SK-N-MC (cell line): ENCODE data around the gene NOP58.
"Not testable (repeated sequence)": the region's sequence is repeated elsewhere in the genome, so short reads cannot be mapped to it uniquely, and the experiment has no call there.

ENCODE experiments used
- DNase-seq: peaks from one replicate; pipeline ENCODE4 v3.0.0-alpha.2; 2011; ENCODE audit warnings: low read depth, low spot score
- H3K27ac ChIP-seq: fragments of 200-600 bp; sonication (generic); 2 replicates; pipeline ENCODE4 v1.5.1; 2016; ENCODE audit warnings: mixed run types
- H3K36me3 ChIP-seq: fragments of 200-600 bp; sonication (generic); 2 replicates; pipeline ENCODE4 v1.6.1; 2017; ENCODE audit warnings: antibody characterized with exemption, low read length, mixed read lengths; ENCODE audit not compliant: insufficient read depth
- H3K4me3 ChIP-seq: fragments of 200-600 bp; sonication (generic); 2 replicates; pipeline ENCODE4 v1.5.1; 2016
- H3K9ac ChIP-seq: fragments of 200-600 bp; sonication (generic); 2 replicates; pipeline ENCODE4 v1.8.0; 2017; ENCODE audit warnings: mixed run types, mixed read lengths; ENCODE audit not compliant: insufficient read length
- H3K9me3 ChIP-seq: fragments of 200-600 bp; sonication (generic); 2 replicates; pipeline ENCODE4 v1.6.1; 2017; ENCODE audit warnings: low read depth, mild to moderate bottlenecking, antibody characterized with exemption, low read length, moderate library complexity, mixed read lengths
- EZH2 ChIP-seq: fragments of 200-600 bp; sonication (generic); IDR thresholded peaks from one replicate; pipeline ENCODE4 v1.6.1; 2017; ENCODE audit warnings: antibody characterized with exemption
- FOXP2 ChIP-seq: optimal IDR thresholded peaks from 2 replicates; pipeline ENCODE3; 2011; ENCODE audit warnings: mild to moderate bottlenecking, moderate library complexity; ENCODE audit not compliant: insufficient read depth; ENCODE audit errors: extremely low read length, control extremely low read depth
- POLR2AphosphoS5 ChIP-seq: IDR thresholded peaks from 2 replicates; pipeline ENCODE4 v1.6.1; 2012; ENCODE audit warnings: mild to moderate bottlenecking, low read depth, low read length, borderline replicate concordance

NOP58 gene

DNA sequence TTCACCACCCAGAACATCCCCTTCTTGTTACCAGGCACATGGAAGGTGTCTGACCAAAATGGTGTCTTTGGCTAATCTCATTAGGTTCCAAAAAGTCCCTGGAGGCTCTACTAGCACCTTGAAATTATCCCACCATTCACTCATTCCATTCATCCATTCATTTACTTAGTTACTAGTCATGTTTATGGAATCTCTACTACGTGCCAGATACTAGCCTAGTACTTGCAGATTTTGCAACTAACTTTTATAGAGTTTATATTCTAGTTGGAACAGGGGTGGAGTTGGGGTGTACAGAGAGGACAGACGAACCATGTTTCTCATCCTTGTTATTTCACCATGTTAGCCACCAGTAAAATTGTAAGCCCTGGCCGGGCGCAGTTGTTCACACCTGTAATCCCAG, 4.0 kb upstream of the NOP58 start:
- peaks cover 2% of the 10 kb centered on the region; the same call in 1 of the 2 replicates for H3K36me3 ChIP-seq
- no peak for DNase-seq
- TF ChIP-seq POLR2AphosphoS5, result no peak
- no peak for TF ChIP-seq FOXP2
- no peak for TF ChIP-seq EZH2
- no peak overlapping the region for H3K27ac ChIP-seq
- H3K9me3 ChIP-seq, result no peaks in the 10 kb centered on the region
- no peak overlapping the region for H3K4me3 ChIP-seq
- no peak overlapping the region for H3K9ac ChIP-seq

DNA sequence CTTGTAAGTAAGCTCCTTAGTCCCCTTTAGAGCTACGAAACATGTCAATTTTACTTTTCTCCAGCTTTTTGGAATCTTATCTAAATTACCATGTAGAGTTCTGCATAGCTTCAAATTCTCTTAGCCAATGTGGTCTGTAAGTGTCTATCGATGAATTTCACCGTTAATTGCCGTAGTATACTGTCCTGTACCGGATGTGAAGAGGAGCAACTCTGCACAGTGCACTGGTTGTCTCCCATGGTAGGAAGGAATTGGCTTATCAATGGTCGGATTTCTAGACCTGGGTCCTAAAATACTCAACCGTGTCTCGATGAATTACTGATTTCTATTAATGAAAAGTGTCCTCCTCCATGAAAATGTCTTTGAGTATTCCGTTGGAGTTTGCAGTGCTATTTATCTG, 1.9 kb downstream of the NOP58 start:
- TF ChIP-seq FOXP2, result no peak
- no peak for TF ChIP-seq POLR2AphosphoS5
- no peak for TF ChIP-seq EZH2
- H3K9me3 ChIP-seq, result no peaks in the 10 kb centered on the region
- H3K27ac ChIP-seq, result no peak overlapping the region
- DNase-seq, result no peak
- peaks cover 18% of the 10 kb centered on the region for H3K36me3 ChIP-seq
- H3K9ac ChIP-seq, result peak overlapping the region; percentile 100
- peak overlapping the region; percentile 93 for H3K4me3 ChIP-seq

DNA sequence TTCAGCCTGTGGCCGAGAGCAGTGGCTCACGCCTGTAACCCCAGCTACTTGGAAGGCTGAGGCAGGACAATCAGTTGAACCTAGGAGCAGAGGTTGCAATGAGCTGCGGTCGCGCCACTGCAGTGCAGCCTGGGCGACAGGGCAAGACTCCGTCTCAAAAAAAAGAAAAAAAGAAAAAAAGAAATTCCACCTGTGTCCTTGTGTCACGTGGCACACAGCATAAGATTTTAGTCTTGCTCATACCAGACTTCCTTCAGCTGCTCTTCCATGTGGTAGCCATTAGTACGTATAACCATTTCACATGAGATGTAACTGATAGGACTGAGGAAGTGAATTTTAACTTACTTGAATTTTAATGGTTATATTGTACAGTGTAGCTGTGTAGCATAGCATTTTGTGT, 4.0 kb downstream of the NOP58 start:
- H3K4me3 ChIP-seq, result peak overlapping the region; percentile 13; the same call in 1 of the 2 replicates
- peaks cover 20% of the 10 kb centered on the region for H3K36me3 ChIP-seq
- no peaks in the 10 kb centered on the region for H3K9me3 ChIP-seq
- TF ChIP-seq EZH2 (no peak), FOXP2 (no peak), POLR2AphosphoS5 (no peak)
- no peak overlapping the region for H3K9ac ChIP-seq
- H3K27ac ChIP-seq, result no peak overlapping the region
- no peak for DNase-seq

DNA sequence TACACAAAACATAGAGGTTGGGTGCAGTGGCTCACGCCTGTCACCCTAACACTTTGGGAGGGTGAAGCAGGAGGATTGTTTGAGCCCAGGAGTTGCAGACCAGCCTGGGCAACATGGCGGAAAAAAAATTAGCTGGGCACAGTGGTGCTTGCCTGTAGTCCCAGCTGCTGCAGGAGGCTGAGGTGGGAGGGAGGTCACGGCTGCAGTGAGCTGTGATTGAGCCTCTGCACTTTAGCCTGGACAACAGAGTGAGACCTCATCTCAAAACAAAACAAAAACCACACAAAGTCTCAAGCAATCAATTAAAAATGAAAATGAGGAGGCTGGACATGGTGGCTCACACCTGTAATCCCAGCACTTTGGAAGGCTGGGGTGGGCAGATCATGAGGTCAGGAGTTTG, 4.9 kb downstream of the NOP58 start:
- DNase-seq, result no peak
- TF ChIP-seq EZH2 (no peak), FOXP2 (no peak), POLR2AphosphoS5 (no peak; the same call in 1 of the 2 replicates)
- no peak overlapping the region for H3K9ac ChIP-seq
- H3K4me3 ChIP-seq, result no peak overlapping the region
- no peaks in the 10 kb centered on the region for H3K9me3 ChIP-seq
- no peak overlapping the region for H3K27ac ChIP-seq
- H3K36me3 ChIP-seq, result peaks cover 29% of the 10 kb centered on the region

DNA sequence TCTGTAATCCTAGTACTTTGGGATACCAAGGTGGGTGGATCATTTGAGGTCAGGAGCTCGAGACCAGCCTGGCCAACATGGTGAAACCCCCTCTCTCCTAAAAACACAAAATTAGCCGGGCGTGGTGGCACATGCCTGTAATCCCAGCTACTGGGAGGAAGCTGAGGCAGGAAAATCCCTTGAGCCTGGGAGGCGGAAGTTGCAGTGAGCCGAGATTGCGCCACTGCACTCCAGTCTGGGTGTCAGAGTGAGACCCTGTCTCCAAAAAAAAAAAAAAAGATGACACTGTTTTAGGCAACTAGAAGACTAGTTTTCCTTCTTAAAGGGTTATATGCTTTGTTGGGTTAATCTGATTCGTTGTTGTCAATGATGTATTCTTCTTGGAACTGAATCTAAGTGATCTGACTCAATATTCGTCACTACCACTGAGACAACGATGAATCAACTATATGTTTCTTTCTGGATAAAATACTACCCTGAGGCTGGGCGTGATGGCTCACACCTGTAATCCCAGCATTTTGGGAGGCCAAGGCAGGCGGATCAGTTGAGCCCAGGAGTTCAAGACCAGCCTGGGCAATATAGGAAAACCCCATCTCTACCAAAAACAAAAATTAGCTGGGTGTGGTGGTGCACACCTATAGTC, 10.6 kb downstream of the NOP58 start:
- H3K27ac ChIP-seq, H3K4me3 ChIP-seq, DNase-seq, H3K9me3 ChIP-seq, H3K9ac ChIP-seq: not testable (repeated sequence)
- H3K36me3 ChIP-seq, result peaks cover 67% of the 10 kb centered on the region

DNA sequence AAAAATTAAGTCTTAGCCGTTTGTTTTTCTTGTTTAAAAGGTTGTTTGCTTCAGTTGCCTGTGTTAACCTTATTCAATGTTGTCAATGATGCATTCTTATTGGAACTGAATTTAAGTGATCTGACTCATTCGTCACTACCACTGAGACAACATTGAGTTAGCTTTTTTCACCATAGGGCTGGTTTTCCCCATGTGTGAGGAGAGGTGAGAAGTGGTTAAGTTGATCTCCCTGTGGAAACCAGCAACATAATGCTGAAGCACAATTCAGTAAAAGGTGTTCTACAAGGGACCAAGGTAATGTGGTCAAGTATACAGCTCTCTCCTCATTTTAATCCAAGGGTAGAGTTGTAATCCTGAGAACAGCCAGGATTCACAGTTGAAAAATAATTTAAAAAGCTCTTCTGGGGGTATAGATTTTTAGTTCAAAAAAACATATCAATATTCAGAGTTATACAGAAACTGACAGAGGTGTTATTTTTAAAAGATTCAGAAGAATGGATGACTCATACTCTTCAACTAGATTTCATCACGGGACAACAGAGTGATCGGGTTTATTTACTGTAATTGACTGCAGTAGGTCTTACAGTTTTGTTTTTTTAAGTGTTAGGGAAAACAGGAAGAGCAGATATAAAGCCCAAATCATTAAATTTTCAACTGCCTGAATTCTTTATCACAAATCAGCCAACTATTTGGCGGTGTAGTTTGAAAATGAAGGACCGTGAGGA, 12.6 kb downstream of the NOP58 start:
- TF ChIP-seq FOXP2, result no peak
- no peak for TF ChIP-seq EZH2
- TF ChIP-seq POLR2AphosphoS5, result no peak
- H3K27ac ChIP-seq, result peak overlapping the region; percentile 50; the same call in 1 of the 2 replicates
- H3K4me3 ChIP-seq, result no peak overlapping the region
- H3K36me3 ChIP-seq, result peaks cover 84% of the 10 kb centered on the region
- DNase-seq, result no peak
- H3K9me3 ChIP-seq, result no peaks in the 10 kb centered on the region
- no peak overlapping the region for H3K9ac ChIP-seq

DNA sequence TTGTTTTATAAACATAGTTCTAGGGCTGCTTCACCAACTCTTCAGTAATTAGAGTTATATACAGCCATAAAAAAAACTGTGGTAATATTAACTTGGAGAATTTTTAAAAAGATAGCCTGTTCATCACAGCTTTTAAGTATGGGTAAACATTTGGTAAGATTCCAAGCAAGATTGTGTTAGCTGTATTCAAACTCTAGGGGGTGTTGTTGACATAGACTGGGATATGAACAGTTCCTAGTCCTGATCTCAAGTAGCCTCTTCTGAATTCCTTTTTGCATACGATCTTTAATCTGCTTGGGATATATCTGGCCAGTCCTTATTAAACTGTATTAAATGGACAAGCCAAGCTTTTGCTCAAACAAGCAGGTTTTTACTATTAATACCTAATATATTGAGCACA, 13.4 kb downstream of the NOP58 start:
- H3K9me3 ChIP-seq, result no peaks in the 10 kb centered on the region
- no peak overlapping the region for H3K4me3 ChIP-seq
- H3K27ac ChIP-seq, result no peak overlapping the region
- DNase-seq, result no peak
- TF ChIP-seq POLR2AphosphoS5 (no peak), EZH2 (no peak), FOXP2 (no peak)
- no peak overlapping the region for H3K9ac ChIP-seq
- peaks cover 92% of the 10 kb centered on the region for H3K36me3 ChIP-seq

DNA sequence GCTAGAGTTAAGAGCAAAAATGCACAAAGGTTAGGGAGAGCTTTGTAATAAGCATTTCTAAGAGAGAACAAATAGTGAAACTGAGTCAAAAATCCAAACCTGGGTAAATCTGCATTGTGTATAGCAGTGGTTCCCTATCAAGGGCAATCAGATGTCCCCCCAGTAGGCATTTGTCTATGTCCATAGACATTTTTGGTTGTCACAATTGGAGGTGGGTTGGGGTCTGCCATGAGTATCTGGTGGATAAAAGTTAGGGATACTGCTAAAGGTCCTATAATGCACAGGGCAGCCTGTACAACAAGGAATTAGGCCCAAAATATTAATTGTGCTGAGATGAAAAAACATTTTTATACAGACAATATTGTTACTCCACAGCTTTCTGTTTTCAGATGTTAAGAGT, 21.0 kb downstream of the NOP58 start:
- Histone ChIP-seq H3K9ac (no peak overlapping the region), H3K4me3 (no peak overlapping the region), H3K27ac (no peak overlapping the region), H3K36me3 (peaks cover 98% of the 10 kb centered on the region), H3K9me3 (no peaks in the 10 kb centered on the region)
- no peak for DNase-seq
- TF ChIP-seq EZH2, result no peak
- no peak for TF ChIP-seq POLR2AphosphoS5
- no peak for TF ChIP-seq FOXP2
